ENCODE data around the gene KRTAP10-2.

- TF ChIP-seq CTCF (conservative IDR thresholded peaks at IDR 0.05 in 1 of 2, IDR thresholded peaks at IDR 0.05 in 1 of 2; ENCODE audit: extremely low read depth in 1 of 2, insufficient read depth in 1 of 2, low read depth in 1 of 2, low read length in 2 of 2) = no peak
- no peak for TF ChIP-seq EZH2 (IDR thresholded peaks at IDR 0.05; ENCODE audit: borderline replicate concordance, low read length)
These were observed 44.7 kb downstream of the KRTAP10-2 start for GRCh38 chr21:44506279-44507255.

All from mammary epithelial cell (primary cell).